Measurements from ENCODE around the gene ZFTA. TPM values are rescaled to one million over a fixed set of nuclear protein-coding genes. Genes with fewer than 3 reads are reported as not detected.
"Not testable (repeated sequence)": the region's sequence is repeated elsewhere in the genome, so short reads cannot be mapped to it uniquely, and the experiment has no call there.

The ZFTA gene
- total and polyA plus RNA-seq, 10 donors = 3.8 to 16.9 (median 9.2) TPM

- H3K4me1 ChIP-seq = peaks cover 0 to 4% (median 0%) of the 10 kb centered on the region in 6 donors
- no peak for DNase-seq
- H3K9me3 ChIP-seq = no peaks in the 10 kb centered on the region
- H3K27me3 ChIP-seq (replicated peaks in 1 of 7) = no peaks in the 10 kb centered on the region
- intact Hi-C loops (cut with DNase I; ENCODE audit: low total_unique reads) = no loop called here
- no peaks in the 10 kb centered on the region for H3K36me3 ChIP-seq
- TF ChIP-seq CTCF (IDR thresholded peaks at IDR 0.05 in 8 of 11, conservative IDR thresholded peaks at IDR 0.05 in 3 of 11) = no peak
- TF ChIP-seq POLR2A (IDR thresholded peaks at IDR 0.05) = no peak
- no peak for TF ChIP-seq POLR2AphosphoS5 (IDR thresholded peaks at IDR 0.05)
- H3K4me3 ChIP-seq = no peak overlapping the region
- WGBS, 5 donors = 34 to 54% (median 44%) methylated on average over 7 of the region's 7 CpGs
- H3K27ac ChIP-seq = peak overlapping the region in 1 of 8 donors; percentile 21
Observed at GRCh38 chr11:63783925-63784592, 15.5 kb upstream of the ZFTA start.

- Histone ChIP-seq H3K9me3 (no peaks in the 10 kb centered on the region), H3K27ac (no peak overlapping the region), H3K27me3 (replicated peaks in 1 of 7) (no peaks in the 10 kb centered on the region), H3K4me1 (peaks cover 0 to 5% (median 0%) of the 10 kb centered on the region in 6 donors), H3K36me3 (no peaks in the 10 kb centered on the region), H3K4me3 (no peak overlapping the region)
- WGBS, 5 donors = 85 to 97% (median 94%) methylated on average over 6 of the region's 6 CpGs
- intact Hi-C loops (cut with DNase I; ENCODE audit: low total_unique reads) = no loop called here
- TF ChIP-seq POLR2A (IDR thresholded peaks at IDR 0.05) (no peak), POLR2AphosphoS5 (IDR thresholded peaks at IDR 0.05) (no peak), CTCF (IDR thresholded peaks at IDR 0.05 in 8 of 11, conservative IDR thresholded peaks at IDR 0.05 in 3 of 11) (no peak)
- DNase-seq = no peak
Observed at GRCh38 chr11:63782749-63783148, 14.2 kb upstream of the ZFTA start.

GRCh38 chr11:63779039-63779438, 10.5 kb upstream of the ZFTA start:
- H3K4me1 ChIP-seq = peaks cover 0 to 5% (median 0%) of the 10 kb centered on the region in 6 donors
- no peaks in the 10 kb centered on the region for H3K27me3 ChIP-seq (replicated peaks in 1 of 7)
- no peak for TF ChIP-seq CTCF (IDR thresholded peaks at IDR 0.05 in 8 of 11, conservative IDR thresholded peaks at IDR 0.05 in 3 of 11)
- no peak for TF ChIP-seq POLR2A (IDR thresholded peaks at IDR 0.05)
- no peak for TF ChIP-seq POLR2AphosphoS5 (IDR thresholded peaks at IDR 0.05)
- intact Hi-C loops (cut with DNase I; ENCODE audit: low total_unique reads) = no loop called here
- no peak overlapping the region for H3K27ac ChIP-seq
- H3K4me3 ChIP-seq = no peak overlapping the region
- no peaks in the 10 kb centered on the region for H3K9me3 ChIP-seq
- no peak for DNase-seq
- 56 to 74% (median 59%) methylated on average over 2 of the region's 2 CpGs for WGBS, 5 donors
- H3K36me3 ChIP-seq = no peaks in the 10 kb centered on the region

GRCh38 chr11:63775191-63775590, 6.6 kb upstream of the ZFTA start:
- 86 to 96% (median 92%) methylated on average over 3 of the region's 3 CpGs for WGBS, 5 donors
- no peaks in the 10 kb centered on the region for H3K36me3 ChIP-seq
- H3K27me3 ChIP-seq (replicated peaks in 1 of 7) = peaks cover 0 to 5% (median 0%) of the 10 kb centered on the region in 7 donors
- TF ChIP-seq POLR2A (IDR thresholded peaks at IDR 0.05) (no peak), CTCF (IDR thresholded peaks at IDR 0.05 in 8 of 11, conservative IDR thresholded peaks at IDR 0.05 in 3 of 11) (no peak), POLR2AphosphoS5 (IDR thresholded peaks at IDR 0.05) (no peak)
- DNase-seq = no peak
- H3K9me3 ChIP-seq = no peaks in the 10 kb centered on the region
- H3K27ac ChIP-seq = no peak overlapping the region
- intact Hi-C loops (cut with DNase I; ENCODE audit: low total_unique reads) = no loop called here
- H3K4me1 ChIP-seq = peaks cover 0 to 12% (median under 1%) of the 10 kb centered on the region in 6 donors
- H3K4me3 ChIP-seq = no peak overlapping the region

GRCh38 chr11:63771741-63772318, 3.3 kb upstream of the ZFTA start:
- H3K9me3 ChIP-seq; H3K36me3 ChIP-seq; H3K4me3 ChIP-seq; DNase-seq; intact Hi-C loops (cut with DNase I; ENCODE audit: low total_unique reads): not testable (repeated sequence)
- Histone ChIP-seq H3K27me3 (replicated peaks in 1 of 7) (peaks cover 0 to 21% (median 14%) of the 10 kb centered on the region in 7 donors), H3K4me1 (peaks cover 8 to 37% (median 18%) of the 10 kb centered on the region in 6 donors), H3K27ac (peak overlapping the region in 2 of 8 donors; percentile 14 to 31)
- 76 to 94% (median 83%) methylated on average over 2 of the region's 2 CpGs for WGBS, 5 donors

Measured in spleen (tissue), 11 donors.